Measurements from ENCODE around the gene PLAC1. TPM values are rescaled to one million over a fixed set of nuclear protein-coding genes. Genes with fewer than 3 reads are reported as not detected.

PLAC1 gene
- total and polyA plus RNA-seq, 2 of the 4 experiments (the other 2 are of a cell fraction) = 0.36 to 0.74 TPM

GRCh38 chrX:134682081-134682480, 23.8 kb upstream of the PLAC1 start:
- H3K4me2 ChIP-seq (ENCODE audit: low read depth, low read length) = no peak overlapping the region
- H2BK20ac ChIP-seq (ENCODE audit: low read depth, low read length) = no peak overlapping the region
- H3K56ac ChIP-seq (ENCODE audit: extremely low read depth, insufficient read depth, low read length) = no peak overlapping the region
- ChIA-PET CTCF (interaction anchor here (0.7 kb wide), 1 partner anchor 63 kb away, joined by 3 read pairs; no protein-coding TSS in a partner anchor), POLR2A (ENCODE audit: unreplicated experiment) (no interaction called here)
- intact Hi-C loops (cut with micrococcal nuclease) = no loop called here
- no peak for ATAC-seq (ENCODE audit: low read depth)
- dilution Hi-C loops (cut with HindIII; ENCODE audit: low sequenced_read_pairs, unreplicated experiment) = no loop called here
- H3K18ac ChIP-seq (ENCODE audit: low read depth, low read length) = no peak overlapping the region
- peak overlapping the region; percentile 34; the same call in 1 of the 2 replicates for H2BK120ac ChIP-seq (ENCODE audit: low read depth, low read length)
- no peaks in the 10 kb centered on the region for H3K36me3 ChIP-seq (ENCODE audit: control insufficient read depth, insufficient read depth, low read length)
- no peak overlapping the region for H4K8ac ChIP-seq (ENCODE audit: low read depth in 2 of 2, low read length in 2 of 2)
- no peak overlapping the region for H2AK9ac ChIP-seq (replicated peaks; ENCODE audit: low read depth, low read length, poor library complexity)
- H3K79me1 ChIP-seq (ENCODE audit: low read depth in 1 of 2, low read length in 2 of 2) = no peaks in the 10 kb centered on the region
- no peak overlapping the region for H3K23ac ChIP-seq (ENCODE audit: low read depth, low read length)
- no peak overlapping the region for H3K4ac ChIP-seq (ENCODE audit: low read depth, low read length)
- H2BK5ac ChIP-seq (ENCODE audit: low read depth, low read length, poor library complexity, severe bottlenecking) = no peak overlapping the region
- H3K4me1 ChIP-seq (ENCODE audit: control insufficient read depth, insufficient read depth, low read length) = peaks cover 1% of the 10 kb centered on the region
- H4K20me1 ChIP-seq (ENCODE audit: insufficient read depth, low read length) = no peaks in the 10 kb centered on the region
- H3K4me3 ChIP-seq (ENCODE audit: insufficient read depth, low read depth, low read length) = no peak overlapping the region
- H3K9ac ChIP-seq (ENCODE audit: low read depth, low read length) = no peak overlapping the region
- H2BK15ac ChIP-seq (ENCODE audit: low read depth, low read length) = 0 out of 3 replicates have a peak overlapping the region, but pooled peaks have one; percentile 21
- H2AFZ ChIP-seq (replicated peaks; ENCODE audit: low read length, poor library complexity) = peak overlapping the region; percentile 40
- no peaks in the 10 kb centered on the region for H3K27me3 ChIP-seq (ENCODE audit: control insufficient read depth, insufficient read depth, low read length)
- WGBS, 2 experiments (ENCODE audit: extremely low coverage in 2 of 2, insufficient read length in 1 of 2) = no CpG with 5 or more reads among the region's 4 CpGs
- no peak overlapping the region for H2AK5ac ChIP-seq (ENCODE audit: low read depth, low read length)
- peak; percentile 83 for TF ChIP-seq CEBPB (IDR thresholded peaks at IDR 0.05; ENCODE audit: low read depth, low read length)
- TF ChIP-seq CHD1 (IDR thresholded peaks at IDR 0.05; ENCODE audit: low read depth, low read length) = no peak
- H4K91ac ChIP-seq (ENCODE audit: insufficient read depth, low read depth, low read length) = no peak overlapping the region
- H3K14ac ChIP-seq (replicated peaks; ENCODE audit: low read depth, low read length) = no peak overlapping the region
- H3K27ac ChIP-seq (ENCODE audit: insufficient read depth, low read length) = no peak overlapping the region
- BruUV-seq (replicated peaks) = no TSS peak
- no peak for DNase-seq
- H4K5ac ChIP-seq (ENCODE audit: low read depth, low read length) = no peak overlapping the region
- H3K9me1 ChIP-seq (ENCODE audit: insufficient read depth, low read length) = no peaks in the 10 kb centered on the region
- in situ Hi-C loops (cut with MboI; ENCODE audit: low sequenced_read_pairs) = no loop called here
- no peaks in the 10 kb centered on the region for H3K9me3 ChIP-seq (ENCODE audit: control insufficient read depth, insufficient read depth, low read length)

All from IMR-90 (cell line).